Measurements from ENCODE around the gene BTBD10. TPM values are rescaled to one million over a fixed set of nuclear protein-coding genes. Genes with fewer than 3 reads are reported as not detected.
A peak's percentile ranks its signal among the peaks of the same experiment; 100 is the strongest.

Gene BTBD10
- total RNA-seq, 2 experiments from 2014 or later, result 23.0 to 23.7 TPM

DNA sequence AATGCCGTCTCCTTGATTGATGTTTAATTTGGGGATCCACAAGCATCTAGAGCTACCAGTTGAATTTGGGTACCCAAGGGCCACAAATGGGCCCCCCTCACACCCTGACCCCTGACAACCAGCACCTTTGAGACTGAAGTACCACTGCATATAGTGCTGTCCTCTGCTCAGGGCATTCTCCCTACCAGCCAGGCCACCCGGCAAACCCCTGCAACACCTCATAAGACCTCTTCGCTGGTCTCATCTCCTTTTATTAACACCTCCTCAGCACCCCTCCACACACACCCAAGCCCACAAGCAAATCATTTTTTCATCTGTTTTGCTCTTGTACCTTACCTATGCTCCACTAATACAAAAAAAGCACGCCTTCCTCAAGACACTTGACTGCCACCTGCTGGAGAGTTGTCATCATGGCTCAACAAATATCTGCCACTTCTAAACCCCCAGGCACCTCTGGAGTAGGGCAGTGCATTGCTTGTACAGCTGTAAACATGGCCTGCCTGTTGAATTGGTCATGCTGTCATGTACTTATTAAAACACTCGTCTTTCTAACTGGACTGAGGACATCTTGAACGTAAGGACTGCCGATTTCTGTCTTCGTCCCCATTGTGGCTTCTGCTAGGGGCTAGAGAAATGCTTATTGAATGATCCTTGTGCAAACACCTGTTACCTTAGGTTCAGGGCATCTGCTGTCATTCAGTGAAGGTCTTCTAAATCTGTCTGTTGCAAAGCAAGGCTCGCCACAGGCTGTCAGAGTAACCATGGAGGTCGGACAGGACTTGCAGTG, 118.9 kb downstream of the BTBD10 start:
- DNase-seq (ENCODE audit: low spot score), result peak; percentile 63
- no peaks in the 10 kb centered on the region for H3K79me2 ChIP-seq (ENCODE audit: insufficient read depth, low read depth, low read length)
- no peaks in the 10 kb centered on the region for H3K9me3 ChIP-seq (ENCODE audit: low read length)
- H3K27ac ChIP-seq (ENCODE audit: low read depth, low read length, poor library complexity, severe bottlenecking), result no peak overlapping the region
- no peak overlapping the region for H2AFZ ChIP-seq (ENCODE audit: low read length)
- no peak overlapping the region for H3K4me3 ChIP-seq (ENCODE audit: low read depth, low read length, poor library complexity, severe bottlenecking)
- POLR2A ChIA-PET, result interaction anchor here (1.3 kb wide), 1 partner anchor 42 kb away, joined by 3 read pairs; no protein-coding TSS in a partner anchor
- no peaks in the 10 kb centered on the region for H3K4me1 ChIP-seq (ENCODE audit: insufficient read depth, low read length, poor library complexity, severe bottlenecking)
- intact Hi-C loops (cut with micrococcal nuclease; ENCODE audit: unreplicated experiment), result loop anchor here (1.0 kb wide), 1 partner anchor 380 kb away; no protein-coding TSS in a partner anchor
- CTCF ChIA-PET (ENCODE audit: unreplicated experiment), result no interaction called here
- no peak for TF ChIP-seq EZH2phosphoT487 (IDR thresholded peaks at IDR 0.05; ENCODE audit: borderline replicate concordance, low read depth, low read length)
- TF ChIP-seq, protein P1, sequence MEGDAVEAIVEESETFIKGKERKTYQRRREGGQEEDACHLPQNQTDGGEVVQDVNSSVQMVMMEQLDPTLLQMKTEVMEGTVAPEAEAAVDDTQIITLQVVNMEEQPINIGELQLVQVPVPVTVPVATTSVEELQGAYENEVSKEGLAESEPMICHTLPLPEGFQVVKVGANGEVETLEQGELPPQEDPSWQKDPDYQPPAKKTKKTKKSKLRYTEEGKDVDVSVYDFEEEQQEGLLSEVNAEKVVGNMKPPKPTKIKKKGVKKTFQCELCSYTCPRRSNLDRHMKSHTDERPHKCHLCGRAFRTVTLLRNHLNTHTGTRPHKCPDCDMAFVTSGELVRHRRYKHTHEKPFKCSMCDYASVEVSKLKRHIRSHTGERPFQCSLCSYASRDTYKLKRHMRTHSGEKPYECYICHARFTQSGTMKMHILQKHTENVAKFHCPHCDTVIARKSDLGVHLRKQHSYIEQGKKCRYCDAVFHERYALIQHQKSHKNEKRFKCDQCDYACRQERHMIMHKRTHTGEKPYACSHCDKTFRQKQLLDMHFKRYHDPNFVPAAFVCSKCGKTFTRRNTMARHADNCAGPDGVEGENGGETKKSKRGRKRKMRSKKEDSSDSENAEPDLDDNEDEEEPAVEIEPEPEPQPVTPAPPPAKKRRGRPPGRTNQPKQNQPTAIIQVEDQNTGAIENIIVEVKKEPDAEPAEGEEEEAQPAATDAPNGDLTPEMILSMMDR (conservative IDR thresholded peaks at IDR 0.05; ENCODE audit: low read length), result peak; percentile 90
- no peaks in the 10 kb centered on the region for H4K20me1 ChIP-seq (ENCODE audit: insufficient read depth, low read length)
- H3K36me3 ChIP-seq (ENCODE audit: insufficient read depth, low read length), result no peaks in the 10 kb centered on the region
- BruUV-seq (replicated peaks), result no TSS peak
- H3K9me2 ChIP-seq (ENCODE audit: insufficient read depth, low read length), result no peaks in the 10 kb centered on the region
- H3K4me2 ChIP-seq (ENCODE audit: low read length), result no peak overlapping the region

DNA sequence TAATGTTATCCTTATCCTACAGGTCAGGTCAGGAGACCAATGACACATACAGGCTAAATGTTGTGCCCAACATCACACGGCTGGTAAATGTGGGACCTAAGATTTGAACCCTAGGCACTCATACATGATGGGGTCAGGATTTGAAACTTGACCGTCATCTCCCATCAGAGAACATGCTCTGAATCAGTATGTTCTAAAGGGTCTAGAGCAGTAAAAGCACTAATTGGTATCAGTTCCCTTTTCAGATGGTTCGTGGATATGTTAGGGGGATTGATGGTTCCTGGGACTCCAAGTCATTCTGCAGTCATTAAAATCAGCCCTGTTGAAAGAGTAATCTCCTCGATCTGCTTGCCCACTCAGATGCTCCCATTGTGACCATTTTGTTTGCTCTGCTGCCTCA, 120.0 kb downstream of the BTBD10 start:
- Histone ChIP-seq H3K4me2 (ENCODE audit: low read length) (no peak overlapping the region), H3K36me3 (ENCODE audit: insufficient read depth, low read length) (no peaks in the 10 kb centered on the region), H3K4me1 (ENCODE audit: insufficient read depth, low read length, poor library complexity, severe bottlenecking) (no peaks in the 10 kb centered on the region), H4K20me1 (ENCODE audit: insufficient read depth, low read length) (no peaks in the 10 kb centered on the region), H3K79me2 (ENCODE audit: insufficient read depth, low read depth, low read length) (no peaks in the 10 kb centered on the region), H3K9me3 (ENCODE audit: low read length) (no peaks in the 10 kb centered on the region), H3K27ac (ENCODE audit: low read depth, low read length, poor library complexity, severe bottlenecking) (no peak overlapping the region), H3K9me2 (ENCODE audit: insufficient read depth, low read length) (no peaks in the 10 kb centered on the region), H2AFZ (ENCODE audit: low read length) (no peak overlapping the region), H3K4me3 (ENCODE audit: low read depth, low read length, poor library complexity, severe bottlenecking) (no peak overlapping the region)
- BruUV-seq (replicated peaks), result no TSS peak
- CTCF ChIA-PET (ENCODE audit: unreplicated experiment), result no interaction called here
- peak; percentile 8 for DNase-seq (ENCODE audit: low spot score)
- TF ChIP-seq EZH2phosphoT487 (IDR thresholded peaks at IDR 0.05; ENCODE audit: borderline replicate concordance, low read depth, low read length), result no peak
- TF ChIP-seq, protein P1 (conservative IDR thresholded peaks at IDR 0.05; ENCODE audit: low read length), result no peak
- POLR2A ChIA-PET, result no interaction called here
- intact Hi-C loops (cut with micrococcal nuclease; ENCODE audit: unreplicated experiment), result no loop called here

DNA sequence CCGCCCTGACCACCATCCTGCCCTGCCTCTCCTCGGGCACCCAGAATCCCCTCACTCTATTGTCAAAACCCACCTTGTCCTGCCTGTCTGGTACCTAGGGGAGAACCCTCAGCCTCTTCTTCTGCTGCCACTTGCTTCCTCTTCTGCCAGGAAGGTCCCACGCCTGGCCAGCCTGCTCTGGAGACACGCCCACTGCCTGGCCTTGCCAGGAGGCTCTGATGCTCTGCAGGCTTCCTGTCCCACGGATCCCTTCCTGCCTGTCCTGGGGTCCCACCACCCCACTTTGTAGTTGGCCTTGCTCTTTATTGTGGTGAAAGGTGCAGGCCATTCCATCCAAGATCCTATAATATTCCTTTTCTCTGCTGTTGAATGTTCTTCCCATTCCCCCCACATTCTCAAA, 122.0 kb downstream of the BTBD10 start:
- no peak for DNase-seq (ENCODE audit: low spot score)
- H3K9me2 ChIP-seq (ENCODE audit: insufficient read depth, low read length), result no peaks in the 10 kb centered on the region
- H3K4me3 ChIP-seq (ENCODE audit: low read depth, low read length, poor library complexity, severe bottlenecking), result no peak overlapping the region
- BruUV-seq (replicated peaks), result no TSS peak
- intact Hi-C loops (cut with micrococcal nuclease; ENCODE audit: unreplicated experiment), result no loop called here
- H3K4me2 ChIP-seq (ENCODE audit: low read length), result no peak overlapping the region
- H2AFZ ChIP-seq (ENCODE audit: low read length), result no peak overlapping the region
- H4K20me1 ChIP-seq (ENCODE audit: insufficient read depth, low read length), result no peaks in the 10 kb centered on the region
- CTCF ChIA-PET (ENCODE audit: unreplicated experiment), result no interaction called here
- TF ChIP-seq, protein P1 (conservative IDR thresholded peaks at IDR 0.05; ENCODE audit: low read length), result no peak
- TF ChIP-seq EZH2phosphoT487 (IDR thresholded peaks at IDR 0.05; ENCODE audit: borderline replicate concordance, low read depth, low read length), result no peak
- no peak overlapping the region for H3K27ac ChIP-seq (ENCODE audit: low read depth, low read length, poor library complexity, severe bottlenecking)
- POLR2A ChIA-PET, result no interaction called here
- H3K9me3 ChIP-seq (ENCODE audit: low read length), result no peaks in the 10 kb centered on the region
- H3K4me1 ChIP-seq (ENCODE audit: insufficient read depth, low read length, poor library complexity, severe bottlenecking), result no peaks in the 10 kb centered on the region
- H3K79me2 ChIP-seq (ENCODE audit: insufficient read depth, low read depth, low read length), result no peaks in the 10 kb centered on the region
- no peaks in the 10 kb centered on the region for H3K36me3 ChIP-seq (ENCODE audit: insufficient read depth, low read length)

Data from OCI-LY7 (cell line).